EH (cell line): Measurements from ENCODE around the gene DAZ1.
"Not testable (repeated sequence)": the region's sequence is repeated elsewhere in the genome, so short reads cannot be mapped to it uniquely, and the experiment has no call there.

Experiments used
- DNase-seq: peaks from one replicate; pipeline ENCODE4 v3.0.0-alpha.2; 2015; ENCODE audit warnings: low read depth

Gene DAZ1, protein sequence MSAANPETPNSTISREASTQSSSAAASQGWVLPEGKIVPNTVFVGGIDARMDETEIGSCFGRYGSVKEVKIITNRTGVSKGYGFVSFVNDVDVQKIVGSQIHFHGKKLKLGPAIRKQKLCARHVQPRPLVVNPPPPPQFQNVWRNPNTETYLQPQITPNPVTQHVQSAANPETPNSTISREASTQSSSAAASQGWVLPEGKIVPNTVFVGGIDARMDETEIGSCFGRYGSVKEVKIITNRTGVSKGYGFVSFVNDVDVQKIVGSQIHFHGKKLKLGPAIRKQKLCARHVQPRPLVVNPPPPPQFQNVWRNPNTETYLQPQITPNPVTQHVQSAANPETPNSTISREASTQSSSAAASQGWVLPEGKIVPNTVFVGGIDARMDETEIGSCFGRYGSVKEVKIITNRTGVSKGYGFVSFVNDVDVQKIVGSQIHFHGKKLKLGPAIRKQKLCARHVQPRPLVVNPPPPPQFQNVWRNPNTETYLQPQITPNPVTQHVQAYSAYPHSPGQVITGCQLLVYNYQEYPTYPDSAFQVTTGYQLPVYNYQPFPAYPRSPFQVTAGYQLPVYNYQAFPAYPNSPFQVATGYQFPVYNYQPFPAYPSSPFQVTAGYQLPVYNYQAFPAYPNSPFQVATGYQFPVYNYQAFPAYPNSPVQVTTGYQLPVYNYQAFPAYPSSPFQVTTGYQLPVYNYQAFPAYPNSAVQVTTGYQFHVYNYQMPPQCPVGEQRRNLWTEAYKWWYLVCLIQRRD

DNA sequence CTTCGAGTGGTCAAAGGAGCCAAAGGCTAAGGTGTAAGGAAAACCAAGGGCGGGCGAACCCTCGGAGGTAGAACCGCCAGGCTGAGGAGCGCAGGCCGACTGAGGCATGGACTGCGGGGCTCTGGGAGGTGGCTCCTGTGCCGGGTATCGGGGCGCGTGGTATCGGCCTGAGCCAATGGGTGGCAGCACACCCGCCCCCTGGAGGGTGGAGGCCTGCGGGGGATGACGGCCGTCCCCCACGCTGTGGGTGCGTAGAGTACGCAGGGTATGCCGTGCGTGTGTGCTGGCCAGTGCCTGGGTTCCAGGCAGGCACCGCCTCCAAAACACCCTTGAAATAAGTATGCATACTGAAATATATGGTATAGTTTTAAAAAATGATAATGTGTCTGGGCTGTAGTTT, at the start of gene DAZ1:
Gene DAZ1, minus strand, starts transcription at position 101 of the 400 bp plus-strand sequence. CDS start 208 bp downstream, outside the sequence.
- DNase-seq, result not testable (repeated sequence)

DNA sequence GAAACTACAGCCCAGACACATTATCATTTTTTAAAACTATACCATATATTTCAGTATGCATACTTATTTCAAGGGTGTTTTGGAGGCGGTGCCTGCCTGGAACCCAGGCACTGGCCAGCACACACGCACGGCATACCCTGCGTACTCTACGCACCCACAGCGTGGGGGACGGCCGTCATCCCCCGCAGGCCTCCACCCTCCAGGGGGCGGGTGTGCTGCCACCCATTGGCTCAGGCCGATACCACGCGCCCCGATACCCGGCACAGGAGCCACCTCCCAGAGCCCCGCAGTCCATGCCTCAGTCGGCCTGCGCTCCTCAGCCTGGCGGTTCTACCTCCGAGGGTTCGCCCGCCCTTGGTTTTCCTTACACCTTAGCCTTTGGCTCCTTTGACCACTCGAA, 20.4 kb upstream of the DAZ1 start, which contains the start of gene DAZ2:
Gene DAZ2, plus strand, starts transcription at position 301 of the 400 bp plus-strand sequence. CDS start 208 bp downstream, outside the sequence.
- not testable (repeated sequence) for DNase-seq

DNA sequence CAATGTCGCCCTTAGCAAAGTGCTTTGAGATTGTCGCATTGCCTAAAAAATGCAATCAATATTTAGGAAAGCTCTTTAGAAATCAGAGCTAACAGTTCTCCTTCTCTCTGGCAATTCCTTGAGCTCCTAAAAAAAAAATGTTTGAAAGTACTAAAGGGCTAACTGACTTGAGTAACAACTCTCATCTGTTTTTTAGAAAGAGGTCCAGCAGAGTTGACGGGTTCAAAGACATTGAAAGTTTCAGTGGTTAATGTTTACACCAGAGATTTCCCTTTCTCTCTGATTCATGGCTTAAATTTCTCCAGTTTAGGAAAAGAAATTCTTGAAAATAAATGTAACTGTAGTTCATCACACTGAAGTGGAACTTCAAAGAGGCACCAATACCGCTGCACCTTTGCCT, 11.9 kb upstream of the DAZ1 start:
- DNase-seq, result not testable (repeated sequence)

DNA sequence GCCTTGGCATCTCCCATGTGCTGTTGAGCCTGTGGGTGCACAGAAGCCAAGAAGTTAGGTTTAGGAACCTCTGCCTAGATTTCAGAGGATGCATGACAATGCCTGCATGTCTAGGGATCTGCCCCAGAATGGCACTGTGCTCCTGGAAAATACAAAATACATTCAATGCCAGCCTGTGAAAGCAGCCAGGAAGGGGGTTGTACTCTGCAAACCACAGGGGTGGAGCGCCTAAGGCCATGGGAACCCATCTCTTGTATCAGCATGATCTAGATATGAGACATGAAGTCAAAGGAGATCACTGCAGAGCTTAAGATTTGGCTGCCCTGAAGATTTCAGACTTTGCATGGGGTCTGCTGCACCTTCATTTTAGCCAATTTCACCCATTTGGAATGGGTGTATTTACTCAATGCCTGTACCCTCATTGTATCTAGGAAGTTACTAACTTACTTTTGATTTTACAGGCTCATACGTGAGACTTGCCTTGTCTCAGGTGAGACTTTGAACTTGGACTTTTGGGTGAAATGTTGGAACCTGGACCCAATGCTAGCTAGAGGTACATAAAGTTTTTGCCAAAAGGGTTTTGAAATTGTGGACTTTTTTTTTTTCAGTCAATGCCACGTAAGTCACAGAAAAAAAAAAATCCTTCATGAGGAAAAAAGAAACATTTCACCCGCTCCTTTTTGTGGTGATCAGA, 11.1 kb upstream of the DAZ1 start:
- not testable (repeated sequence) for DNase-seq

DNA sequence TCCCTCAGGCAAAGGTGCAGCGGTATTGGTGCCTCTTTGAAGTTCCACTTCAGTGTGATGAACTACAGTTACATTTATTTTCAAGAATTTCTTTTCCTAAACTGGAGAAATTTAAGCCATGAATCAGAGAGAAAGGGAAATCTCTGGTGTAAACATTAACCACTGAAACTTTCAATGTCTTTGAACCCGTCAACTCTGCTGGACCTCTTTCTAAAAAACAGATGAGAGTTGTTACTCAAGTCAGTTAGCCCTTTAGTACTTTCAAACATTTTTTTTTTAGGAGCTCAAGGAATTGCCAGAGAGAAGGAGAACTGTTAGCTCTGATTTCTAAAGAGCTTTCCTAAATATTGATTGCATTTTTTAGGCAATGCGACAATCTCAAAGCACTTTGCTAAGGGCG, 8.6 kb upstream of the DAZ1 start:
- not testable (repeated sequence) for DNase-seq
